ENCODE data around the gene PDE5A.

DNA sequence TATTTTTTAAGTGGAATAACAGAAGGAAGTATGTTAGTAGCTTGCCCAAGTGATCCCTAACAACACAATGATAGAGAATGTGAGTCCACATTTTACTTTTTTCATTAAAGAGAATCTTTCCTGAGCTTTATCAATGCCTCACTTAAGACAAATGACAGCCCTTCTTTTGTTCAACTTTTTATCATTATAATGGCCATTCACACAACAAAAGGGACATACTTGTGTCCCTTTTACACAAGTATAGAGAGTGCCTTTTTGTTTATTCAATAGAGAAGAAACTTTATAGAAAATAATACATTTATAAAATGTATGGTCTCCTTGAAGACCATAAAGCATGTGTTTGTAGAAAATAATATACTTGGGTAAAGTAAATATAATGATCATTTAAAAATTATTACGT lies 96.3 kb downstream of the PDE5A start:
- TF ChIP-seq, protein P1, sequence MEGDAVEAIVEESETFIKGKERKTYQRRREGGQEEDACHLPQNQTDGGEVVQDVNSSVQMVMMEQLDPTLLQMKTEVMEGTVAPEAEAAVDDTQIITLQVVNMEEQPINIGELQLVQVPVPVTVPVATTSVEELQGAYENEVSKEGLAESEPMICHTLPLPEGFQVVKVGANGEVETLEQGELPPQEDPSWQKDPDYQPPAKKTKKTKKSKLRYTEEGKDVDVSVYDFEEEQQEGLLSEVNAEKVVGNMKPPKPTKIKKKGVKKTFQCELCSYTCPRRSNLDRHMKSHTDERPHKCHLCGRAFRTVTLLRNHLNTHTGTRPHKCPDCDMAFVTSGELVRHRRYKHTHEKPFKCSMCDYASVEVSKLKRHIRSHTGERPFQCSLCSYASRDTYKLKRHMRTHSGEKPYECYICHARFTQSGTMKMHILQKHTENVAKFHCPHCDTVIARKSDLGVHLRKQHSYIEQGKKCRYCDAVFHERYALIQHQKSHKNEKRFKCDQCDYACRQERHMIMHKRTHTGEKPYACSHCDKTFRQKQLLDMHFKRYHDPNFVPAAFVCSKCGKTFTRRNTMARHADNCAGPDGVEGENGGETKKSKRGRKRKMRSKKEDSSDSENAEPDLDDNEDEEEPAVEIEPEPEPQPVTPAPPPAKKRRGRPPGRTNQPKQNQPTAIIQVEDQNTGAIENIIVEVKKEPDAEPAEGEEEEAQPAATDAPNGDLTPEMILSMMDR (tag by site-specific recombination; IDR thresholded peaks at IDR 0.05) = no peak
- TF ChIP-seq, protein P2, sequence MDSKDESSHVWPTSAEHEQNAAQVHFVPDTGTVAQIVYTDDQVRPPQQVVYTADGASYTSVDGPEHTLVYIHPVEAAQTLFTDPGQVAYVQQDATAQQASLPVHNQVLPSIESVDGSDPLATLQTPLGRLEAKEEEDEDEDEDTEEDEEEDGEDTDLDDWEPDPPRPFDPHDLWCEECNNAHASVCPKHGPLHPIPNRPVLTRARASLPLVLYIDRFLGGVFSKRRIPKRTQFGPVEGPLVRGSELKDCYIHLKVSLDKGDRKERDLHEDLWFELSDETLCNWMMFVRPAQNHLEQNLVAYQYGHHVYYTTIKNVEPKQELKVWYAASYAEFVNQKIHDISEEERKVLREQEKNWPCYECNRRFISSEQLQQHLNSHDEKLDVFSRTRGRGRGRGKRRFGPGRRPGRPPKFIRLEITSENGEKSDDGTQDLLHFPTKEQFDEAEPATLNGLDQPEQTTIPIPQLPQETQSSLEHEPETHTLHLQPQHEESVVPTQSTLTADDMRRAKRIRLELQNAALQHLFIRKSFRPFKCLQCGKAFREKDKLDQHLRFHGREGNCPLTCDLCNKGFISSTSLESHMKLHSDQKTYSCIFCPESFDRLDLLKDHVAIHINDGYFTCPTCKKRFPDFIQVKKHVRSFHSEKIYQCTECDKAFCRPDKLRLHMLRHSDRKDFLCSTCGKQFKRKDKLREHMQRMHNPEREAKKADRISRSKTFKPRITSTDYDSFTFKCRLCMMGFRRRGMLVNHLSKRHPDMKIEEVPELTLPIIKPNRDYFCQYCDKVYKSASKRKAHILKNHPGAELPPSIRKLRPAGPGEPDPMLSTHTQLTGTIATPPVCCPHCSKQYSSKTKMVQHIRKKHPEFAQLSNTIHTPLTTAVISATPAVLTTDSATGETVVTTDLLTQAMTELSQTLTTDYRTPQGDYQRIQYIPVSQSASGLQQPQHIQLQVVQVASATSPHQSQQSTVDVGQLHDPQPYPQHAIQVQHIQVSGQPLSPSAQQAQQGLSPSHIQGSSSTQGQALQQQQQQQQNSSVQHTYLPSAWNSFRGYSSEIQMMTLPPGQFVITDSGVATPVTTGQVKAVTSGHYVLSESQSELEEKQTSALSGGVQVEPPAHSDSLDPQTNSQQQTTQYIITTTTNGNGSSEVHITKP (tag by site-specific recombination; IDR thresholded peaks at IDR 0.05) = no peak

Data from HEK293 (cell line).